BLaER1 treated with 17β-estradiol and CSF1 and Interleukin-3, amounts not matched to agents 10 nM and 100 nM (cell line): ENCODE measurements around the gene ELMOD1.
A peak's percentile ranks its signal among the peaks of the same experiment; 100 is the strongest.

ENCODE experiments used
- H3K27ac ChIP-seq, 11 experiments: shearing (Covaris generic); formaldehyde crosslinking; 2 replicates each; pipeline ENCODE4 v1.8.1; 2022
- H3K27me3 ChIP-seq, 11 experiments: shearing (Covaris generic); formaldehyde crosslinking; 2 replicates each; pipeline ENCODE4 v1.8.1; 2022
- H3K36me3 ChIP-seq, 11 experiments: shearing (Covaris generic); formaldehyde crosslinking; 2 replicates each; pipeline ENCODE4 v1.8.1; 2022
- H3K4me1 ChIP-seq, 10 experiments: shearing (Covaris generic); formaldehyde crosslinking; 2 replicates each; pipeline ENCODE4 v1.8.1; 2022
- H3K4me2 ChIP-seq, 11 experiments: shearing (Covaris generic); formaldehyde crosslinking; 2 replicates each; pipeline ENCODE4 v1.8.1; 2022
- H3K4me3 ChIP-seq, 10 experiments: shearing (Covaris generic); formaldehyde crosslinking; 2 replicates each; pipeline ENCODE4 v1.8.1; 2022
- H3K9ac ChIP-seq, 11 experiments: shearing (Covaris generic); formaldehyde crosslinking; 2 replicates each; pipeline ENCODE4 v1.8.1; 2022
- H3K9me3 ChIP-seq, 11 experiments: shearing (Covaris generic); formaldehyde crosslinking; replicated peaks in 1 of 11; 2 replicates each; pipeline ENCODE4 v1.8.1; 2022
- H4K20me1 ChIP-seq, 11 experiments: shearing (Covaris generic); formaldehyde crosslinking; 2 replicates each; pipeline ENCODE4 v1.8.1; 2022
- Cebpa-rat ChIP-seq, 11 experiments: shearing (Covaris generic); IDR thresholded peaks; 2 replicates each; pipeline ENCODE4 v1.8.1; 2022

Gene ELMOD1

DNA sequence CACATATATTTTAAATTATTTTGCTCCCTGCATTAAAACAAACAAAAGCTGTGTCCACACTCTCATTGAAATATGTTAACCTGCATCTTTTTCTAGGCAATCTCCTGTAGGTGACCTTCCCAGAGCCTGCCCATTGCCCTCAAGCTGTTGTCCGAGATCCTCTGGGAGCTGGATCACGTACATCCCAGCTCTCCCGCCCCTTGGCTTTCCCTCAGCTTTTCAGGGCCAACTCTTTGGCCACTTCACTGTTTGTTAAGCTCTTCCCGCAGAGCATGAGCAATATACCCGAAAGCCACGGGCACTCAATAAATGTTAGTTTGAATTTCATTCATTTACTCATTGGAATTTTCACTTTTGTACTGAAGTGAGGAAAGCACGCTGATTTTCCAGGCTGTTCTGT lies 32.2 kb downstream of the ELMOD1 start:
- Histone ChIP-seq H3K27me3 (no peaks in the 10 kb centered on the region), H3K27ac (no peak overlapping the region), H3K9me3 (no peaks in the 10 kb centered on the region), H4K20me1 (no peaks in the 10 kb centered on the region), H3K4me3 (no peak overlapping the region), H3K9ac (no peak overlapping the region), H3K4me1 (no peaks in the 10 kb centered on the region), H3K36me3 (no peaks in the 10 kb centered on the region), H3K4me2 (no peak overlapping the region)
- TF ChIP-seq Cebpa-rat (IDR thresholded peaks at IDR 0.05), result no peak

DNA sequence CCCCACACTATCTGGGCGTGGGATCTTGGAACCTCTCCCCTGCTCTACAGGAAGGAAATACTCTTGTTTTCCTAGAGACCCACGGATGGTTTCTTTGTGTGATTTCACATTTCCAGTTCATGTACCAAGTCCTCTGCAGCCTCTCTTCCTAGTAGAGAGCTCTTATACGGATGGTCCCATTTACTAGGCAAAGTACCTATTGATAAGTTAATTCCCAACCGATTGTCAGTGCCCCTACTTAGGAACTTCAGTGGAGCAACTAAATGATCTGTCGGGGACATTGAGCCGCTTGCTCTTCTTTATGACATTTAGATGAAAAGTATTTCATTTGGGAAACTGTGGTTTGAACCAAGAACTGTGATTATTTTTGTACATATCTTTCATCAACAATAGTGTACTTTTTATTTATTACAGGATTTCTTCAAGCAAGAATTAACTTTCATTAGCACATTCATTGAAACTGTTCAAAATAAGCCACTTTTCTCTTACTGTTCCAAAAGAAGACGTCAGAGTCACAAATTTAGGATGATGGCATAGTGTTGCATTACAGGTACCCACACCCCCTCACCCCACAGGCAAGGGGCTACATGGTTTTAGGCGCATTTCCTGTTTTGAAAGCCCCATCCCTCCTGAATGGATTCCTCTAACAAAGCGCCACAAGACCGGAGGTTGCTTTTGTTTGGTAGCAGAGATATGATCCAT lies 34.2 kb downstream of the ELMOD1 start:
- no peak overlapping the region for H3K27ac ChIP-seq
- no peaks in the 10 kb centered on the region for H3K36me3 ChIP-seq
- no peak overlapping the region for H3K4me2 ChIP-seq
- no peak overlapping the region for H3K4me3 ChIP-seq
- no peaks in the 10 kb centered on the region for H4K20me1 ChIP-seq
- no peaks in the 10 kb centered on the region for H3K27me3 ChIP-seq
- no peaks in the 10 kb centered on the region for H3K9me3 ChIP-seq
- TF ChIP-seq Cebpa-rat (IDR thresholded peaks at IDR 0.05), result no peak
- no peaks in the 10 kb centered on the region for H3K4me1 ChIP-seq
- H3K9ac ChIP-seq, result no peak overlapping the region

DNA sequence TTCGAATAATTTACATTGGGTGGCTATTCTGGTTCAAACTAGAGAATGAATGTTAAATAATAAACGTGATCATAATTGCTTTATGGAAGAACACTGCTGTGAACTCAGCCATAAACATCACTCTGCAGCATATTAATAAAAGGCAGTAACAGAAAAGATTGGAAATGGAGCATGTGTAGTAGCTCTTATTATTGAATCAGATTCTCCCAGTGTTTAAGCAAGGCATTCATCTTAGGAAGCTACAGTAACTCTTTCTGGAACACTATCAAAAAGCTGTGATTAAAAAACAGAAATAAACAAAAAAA lies 34.7 kb downstream of the ELMOD1 start:
- Histone ChIP-seq H3K27me3 (no peaks in the 10 kb centered on the region), H3K9ac (no peak overlapping the region), H3K36me3 (no peaks in the 10 kb centered on the region), H3K27ac (no peak overlapping the region), H3K9me3 (no peaks in the 10 kb centered on the region), H3K4me3 (no peak overlapping the region), H3K4me1 (no peaks in the 10 kb centered on the region), H4K20me1 (no peaks in the 10 kb centered on the region), H3K4me2 (no peak overlapping the region)
- TF ChIP-seq Cebpa-rat (IDR thresholded peaks at IDR 0.05), result no peak

DNA sequence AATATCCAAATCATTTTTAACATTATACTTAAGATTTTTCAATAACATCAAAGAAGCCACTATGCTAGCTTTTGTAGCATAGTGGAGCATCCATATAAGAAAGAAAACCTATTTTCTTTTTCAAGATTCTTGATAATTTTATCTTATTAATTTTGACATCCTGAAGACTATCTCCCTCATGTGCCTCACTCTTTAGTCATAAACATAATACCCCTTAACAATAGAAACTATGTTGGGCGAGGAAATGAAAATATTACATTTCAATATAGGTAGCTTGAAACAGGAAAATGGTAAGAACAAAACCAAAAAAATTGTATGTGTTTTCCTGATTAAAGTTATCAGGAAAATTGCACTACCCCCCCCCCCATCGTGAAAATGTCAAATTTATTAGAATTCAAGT lies 40.1 kb downstream of the ELMOD1 start:
- no peak overlapping the region for H3K27ac ChIP-seq
- TF ChIP-seq Cebpa-rat (IDR thresholded peaks at IDR 0.05), result no peak

DNA sequence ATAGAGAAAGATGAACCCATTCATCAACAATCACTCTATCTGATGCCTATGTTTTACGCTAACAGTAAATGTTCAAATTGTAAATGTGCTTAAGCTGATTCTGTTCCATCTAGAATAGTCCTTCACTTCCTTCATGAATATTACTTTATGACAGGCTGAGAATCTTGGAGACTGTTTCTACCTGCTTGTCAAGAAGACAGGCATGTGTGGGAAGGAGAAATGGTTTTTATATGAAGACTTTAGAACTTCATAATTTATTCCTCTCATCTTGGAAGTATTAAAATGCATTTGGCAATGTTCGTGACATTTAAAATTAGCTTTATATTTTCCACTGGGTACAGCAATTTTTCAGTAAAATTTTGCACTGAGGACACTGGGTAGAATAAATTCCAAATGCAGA lies 41.0 kb downstream of the ELMOD1 start:
- Histone ChIP-seq H3K9me3 (no peaks in the 10 kb centered on the region), H4K20me1 (no peaks in the 10 kb centered on the region), H3K4me3 (no peak overlapping the region), H3K36me3 (no peaks in the 10 kb centered on the region), H3K27ac (no peak overlapping the region), H3K4me2 (no peak overlapping the region), H3K27me3 (no peaks in the 10 kb centered on the region), H3K4me1 (no peaks in the 10 kb centered on the region), H3K9ac (no peak overlapping the region)
- no peak for TF ChIP-seq Cebpa-rat (IDR thresholded peaks at IDR 0.05)

More for the DNA sequence above, 40.1 kb downstream of the ELMOD1 start:
- Histone ChIP-seq H3K4me1 (no peaks in the 10 kb centered on the region), H3K27me3 (no peaks in the 10 kb centered on the region), H3K9ac (no peak overlapping the region), H3K4me3 (no peak overlapping the region), H4K20me1 (no peaks in the 10 kb centered on the region), H3K36me3 (no peaks in the 10 kb centered on the region), H3K9me3 (no peaks in the 10 kb centered on the region), H3K4me2 (no peak overlapping the region)

DNA sequence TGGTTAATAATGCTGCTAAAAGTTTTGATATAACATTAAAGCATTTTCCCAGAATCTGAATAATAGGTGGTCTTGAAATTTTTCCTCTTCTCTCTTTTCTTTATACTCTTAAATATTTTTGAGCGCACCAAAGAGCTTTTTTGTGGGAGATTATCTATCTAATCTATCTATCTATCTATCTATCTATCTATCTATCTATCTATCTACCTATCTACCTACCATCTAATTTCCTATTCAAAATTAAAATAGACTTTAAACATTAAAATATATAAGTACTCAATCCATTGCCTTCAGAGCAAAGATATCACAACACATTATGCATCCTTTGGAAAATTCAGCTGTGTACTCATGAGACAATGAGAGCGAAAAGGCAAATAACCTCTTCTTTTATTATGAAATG lies 55.8 kb downstream of the ELMOD1 start:
- no peak for TF ChIP-seq Cebpa-rat (IDR thresholded peaks at IDR 0.05)
- Histone ChIP-seq H3K27me3 (no peaks in the 10 kb centered on the region), H3K36me3 (no peaks in the 10 kb centered on the region), H3K4me3 (no peak overlapping the region), H3K9ac (no peak overlapping the region), H3K27ac (no peak overlapping the region), H4K20me1 (no peaks in the 10 kb centered on the region), H3K9me3 (no peaks in the 10 kb centered on the region), H3K4me2 (no peak overlapping the region), H3K4me1 (no peaks in the 10 kb centered on the region)

DNA sequence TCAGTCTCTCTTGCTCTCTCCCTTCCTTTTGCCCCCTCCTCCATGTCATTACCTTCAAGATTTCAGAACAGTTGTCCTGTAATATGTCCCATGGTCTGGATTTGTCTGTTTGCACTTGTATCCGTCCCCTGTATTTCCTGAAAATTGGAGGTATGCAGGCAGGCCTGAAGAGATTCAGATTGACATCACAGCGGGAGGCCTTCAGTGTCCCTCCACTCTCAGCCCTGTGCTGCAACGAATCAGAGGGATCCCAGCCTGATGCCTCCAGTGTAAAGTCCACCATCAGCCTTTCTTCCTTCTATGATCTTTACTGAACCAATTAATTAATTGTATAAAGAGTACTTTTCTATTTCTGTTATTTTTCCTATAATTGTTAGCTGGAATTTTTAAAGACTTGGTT lies 57.3 kb downstream of the ELMOD1 start:
- no peaks in the 10 kb centered on the region for H3K27me3 ChIP-seq
- H3K36me3 ChIP-seq, result no peaks in the 10 kb centered on the region
- no peak overlapping the region for H3K9ac ChIP-seq
- TF ChIP-seq Cebpa-rat (IDR thresholded peaks at IDR 0.05), result no peak
- H3K4me3 ChIP-seq, result no peak overlapping the region
- H3K9me3 ChIP-seq, result no peaks in the 10 kb centered on the region
- no peaks in the 10 kb centered on the region for H4K20me1 ChIP-seq
- H3K4me2 ChIP-seq, result no peak overlapping the region
- peaks cover 0 to 5% (median 0%) of the 10 kb centered on the region in 10 experiments; a peak in 5 of 20 replicates for H3K4me1 ChIP-seq
- H3K27ac ChIP-seq, result no peak overlapping the region

DNA sequence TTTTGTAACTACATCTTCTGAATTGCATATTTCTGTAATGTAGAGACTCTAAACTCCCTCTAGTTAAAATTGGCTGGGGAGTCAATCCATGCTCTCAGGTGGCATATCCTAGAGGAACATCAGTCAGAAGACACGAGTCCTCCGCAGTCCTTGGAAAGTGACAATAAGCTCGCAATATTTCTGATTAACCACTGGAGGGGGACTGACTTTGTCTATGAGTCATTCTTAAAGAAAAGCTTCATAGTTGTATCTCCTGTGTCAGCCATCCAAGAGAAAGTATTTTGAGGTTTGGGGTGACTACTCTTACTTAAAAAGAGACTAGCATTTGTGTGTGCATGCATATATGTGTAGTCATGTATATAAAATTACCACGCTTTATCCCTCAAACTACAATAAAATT lies 60.7 kb downstream of the ELMOD1 start:
- no peak overlapping the region for H3K4me2 ChIP-seq
- H4K20me1 ChIP-seq, result no peaks in the 10 kb centered on the region
- peaks cover 0 to 29% (median 4%) of the 10 kb centered on the region in 10 experiments; a peak in 9 of 20 replicates for H3K4me1 ChIP-seq
- H3K36me3 ChIP-seq, result no peaks in the 10 kb centered on the region
- no peaks in the 10 kb centered on the region for H3K27me3 ChIP-seq
- no peak overlapping the region for H3K9ac ChIP-seq
- H3K9me3 ChIP-seq, result no peaks in the 10 kb centered on the region
- no peak for TF ChIP-seq Cebpa-rat (IDR thresholded peaks at IDR 0.05)
- H3K4me3 ChIP-seq, result no peak overlapping the region
- H3K27ac ChIP-seq, result no peak overlapping the region

DNA sequence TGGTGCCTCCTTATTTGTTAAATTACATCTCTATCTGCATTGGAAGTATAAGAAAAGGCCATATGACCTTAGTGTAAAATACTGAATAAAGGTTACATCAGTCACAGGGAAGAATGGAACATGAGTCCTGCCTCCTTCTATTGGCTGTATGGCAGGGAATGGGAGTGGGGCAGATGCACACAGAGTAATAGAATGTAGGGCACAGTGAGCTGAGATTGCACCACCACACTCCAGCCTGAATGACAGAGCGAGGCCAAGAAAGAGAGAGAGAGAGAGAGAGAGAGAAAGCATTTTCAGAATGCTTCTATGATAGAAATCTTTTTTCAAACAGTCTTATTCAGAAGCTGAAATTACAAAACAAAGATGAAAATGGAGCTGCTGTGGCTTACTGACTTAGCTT lies 62.1 kb downstream of the ELMOD1 start:
- H3K4me1 ChIP-seq, result peaks cover 0 to 43% (median 4%) of the 10 kb centered on the region in 10 experiments; a peak in 9 of 20 replicates
- no peak for TF ChIP-seq Cebpa-rat (IDR thresholded peaks at IDR 0.05)
- no peaks in the 10 kb centered on the region for H3K27me3 ChIP-seq
- H3K9ac ChIP-seq, result no peak overlapping the region
- H3K4me2 ChIP-seq, result peak overlapping the region in 3 of 11 experiments; percentile 7 to 44 (median 19); a peak in 2 of 22 replicates
- no peaks in the 10 kb centered on the region for H4K20me1 ChIP-seq
- H3K27ac ChIP-seq, result no peak overlapping the region
- no peak overlapping the region for H3K4me3 ChIP-seq
- no peaks in the 10 kb centered on the region for H3K36me3 ChIP-seq
- no peaks in the 10 kb centered on the region for H3K9me3 ChIP-seq

DNA sequence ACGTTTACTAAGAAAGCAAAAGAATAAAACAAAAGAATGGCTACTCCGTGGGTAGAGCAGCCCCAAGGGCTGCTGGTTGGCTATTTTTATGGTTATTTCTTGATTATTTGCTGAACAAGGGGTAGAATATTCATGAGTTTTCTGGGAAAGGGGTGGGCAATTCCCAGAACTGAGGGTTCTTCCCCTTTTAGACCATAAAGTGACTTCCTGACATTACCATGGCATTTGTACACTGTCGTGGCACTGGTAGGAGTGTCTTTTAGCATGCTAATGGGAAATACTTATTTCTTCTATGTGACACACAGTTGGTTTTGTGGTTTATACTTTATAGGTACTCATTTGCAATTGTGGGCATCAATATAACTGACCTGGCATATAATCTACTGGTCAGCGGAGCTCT lies 64.7 kb downstream of the ELMOD1 start:
- Histone ChIP-seq H3K4me1 (peaks cover 0 to 49% (median 4%) of the 10 kb centered on the region in 10 experiments; a peak in 9 of 20 replicates), H3K4me3 (peak overlapping the region in 1 of 10 experiments; percentile 22; a peak in 1 of 20 replicates), H3K27me3 (no peaks in the 10 kb centered on the region), H3K9ac (peak overlapping the region in 3 of 11 experiments; percentile 39 to 48 (median 40); a peak in 3 of 22 replicates), H4K20me1 (no peaks in the 10 kb centered on the region), H3K27ac (peak overlapping the region in 4 of 11 experiments; percentile 57 to 83 (median 70); a peak in 7 of 22 replicates), H3K9me3 (no peaks in the 10 kb centered on the region), H3K36me3 (no peaks in the 10 kb centered on the region), H3K4me2 (peak overlapping the region in 5 of 11 experiments; percentile 3 to 90 (median 66); a peak in 8 of 22 replicates)
- no peak for TF ChIP-seq Cebpa-rat (IDR thresholded peaks at IDR 0.05)
